Measurements from ENCODE around the gene PDZRN4.

DNA sequence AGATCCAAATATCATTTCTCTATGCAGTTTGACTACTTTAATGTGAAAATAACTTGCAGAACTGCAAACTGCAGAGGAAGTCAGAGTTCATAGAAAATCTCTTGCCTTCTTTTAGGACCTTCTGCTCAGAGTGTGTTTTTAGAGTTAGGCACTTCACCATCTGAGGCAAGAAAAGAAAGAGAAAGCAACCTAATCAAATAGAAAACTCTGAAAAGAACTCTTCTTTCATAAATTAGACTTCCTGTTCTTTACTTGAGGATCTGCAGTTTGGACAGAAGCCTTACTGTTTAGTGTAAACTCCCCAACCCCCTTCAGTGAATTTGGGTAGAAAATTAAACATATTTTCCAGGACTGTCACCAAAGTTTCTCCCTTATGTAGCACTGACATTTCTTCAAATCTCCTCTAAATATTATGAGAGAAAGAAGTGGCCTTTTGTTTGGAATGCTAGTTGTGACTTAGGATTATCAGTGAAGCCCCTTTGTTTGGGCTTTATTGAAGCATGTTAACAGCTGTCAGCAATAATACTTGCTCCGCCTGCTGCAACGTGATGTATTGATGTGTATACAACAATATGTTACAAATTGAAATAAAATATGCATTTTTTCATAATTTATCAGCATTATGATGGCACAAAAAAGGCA lies 99.5 kb downstream of the PDZRN4 start:
- no peak for TF ChIP-seq EZH2 (IDR thresholded peaks at IDR 0.05; ENCODE audit: borderline replicate concordance, low read depth, low read length, poor library complexity, severe bottlenecking)
- TF ChIP-seq, protein P1, sequence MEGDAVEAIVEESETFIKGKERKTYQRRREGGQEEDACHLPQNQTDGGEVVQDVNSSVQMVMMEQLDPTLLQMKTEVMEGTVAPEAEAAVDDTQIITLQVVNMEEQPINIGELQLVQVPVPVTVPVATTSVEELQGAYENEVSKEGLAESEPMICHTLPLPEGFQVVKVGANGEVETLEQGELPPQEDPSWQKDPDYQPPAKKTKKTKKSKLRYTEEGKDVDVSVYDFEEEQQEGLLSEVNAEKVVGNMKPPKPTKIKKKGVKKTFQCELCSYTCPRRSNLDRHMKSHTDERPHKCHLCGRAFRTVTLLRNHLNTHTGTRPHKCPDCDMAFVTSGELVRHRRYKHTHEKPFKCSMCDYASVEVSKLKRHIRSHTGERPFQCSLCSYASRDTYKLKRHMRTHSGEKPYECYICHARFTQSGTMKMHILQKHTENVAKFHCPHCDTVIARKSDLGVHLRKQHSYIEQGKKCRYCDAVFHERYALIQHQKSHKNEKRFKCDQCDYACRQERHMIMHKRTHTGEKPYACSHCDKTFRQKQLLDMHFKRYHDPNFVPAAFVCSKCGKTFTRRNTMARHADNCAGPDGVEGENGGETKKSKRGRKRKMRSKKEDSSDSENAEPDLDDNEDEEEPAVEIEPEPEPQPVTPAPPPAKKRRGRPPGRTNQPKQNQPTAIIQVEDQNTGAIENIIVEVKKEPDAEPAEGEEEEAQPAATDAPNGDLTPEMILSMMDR (conservative IDR thresholded peaks at IDR 0.05; ENCODE audit: low read depth, low read length), result no peak
